ENCODE data around the gene PPP3CA.
"Not testable (repeated sequence)": the region's sequence is repeated elsewhere in the genome, so short reads cannot be mapped to it uniquely, and the experiment has no call there.

The PPP3CA gene

GRCh38 chr4:101098666-101099400, 248.5 kb downstream of the PPP3CA start:
- no peak for DNase-seq (ENCODE audit: low read depth)

DNA sequence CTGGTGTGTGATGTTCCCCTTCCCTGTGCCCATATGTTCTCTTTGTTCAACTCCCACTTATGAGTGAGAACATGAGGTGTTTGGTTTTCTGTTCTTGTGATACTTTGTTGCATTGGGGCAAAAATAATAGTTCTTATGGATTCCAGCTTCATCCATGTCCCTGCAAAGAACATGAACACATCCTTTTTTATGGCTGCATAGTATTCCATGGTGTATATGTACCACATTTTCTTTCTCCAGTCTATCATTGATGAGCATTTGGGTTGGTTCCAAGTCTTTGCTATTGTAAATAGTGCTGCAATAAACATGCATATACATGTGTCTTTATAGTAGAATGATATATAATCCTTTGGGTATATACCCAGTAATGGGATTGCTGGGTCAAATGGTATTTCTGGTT, 254.7 kb downstream of the PPP3CA start:
- DNase-seq (ENCODE audit: low read depth), result not testable (repeated sequence)

DNA sequence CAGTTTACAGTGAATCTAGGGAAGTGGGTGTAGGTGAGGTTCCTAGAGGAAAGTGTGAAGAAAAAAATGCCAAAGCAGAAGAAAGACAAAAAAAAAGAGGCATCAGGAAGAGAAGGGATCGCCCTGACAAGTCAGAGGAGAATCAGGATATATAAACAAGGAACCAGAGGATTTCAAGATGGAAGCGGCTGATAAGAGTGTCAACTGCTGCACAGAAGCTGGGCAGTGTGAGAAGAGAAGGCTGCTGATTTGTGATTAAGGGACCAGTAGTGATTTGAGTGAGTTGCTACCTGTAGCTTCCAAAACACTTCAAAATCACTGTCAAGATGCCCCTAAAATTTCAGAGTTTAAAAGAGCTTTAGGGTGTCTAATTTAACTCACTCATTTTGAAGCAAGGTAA, 258.2 kb downstream of the PPP3CA start:
- no peak for DNase-seq (ENCODE audit: low read depth)

GRCh38 chr4:101086801-101087586, 260.3 kb downstream of the PPP3CA start:
- no peak for DNase-seq (ENCODE audit: low read depth)

DNA sequence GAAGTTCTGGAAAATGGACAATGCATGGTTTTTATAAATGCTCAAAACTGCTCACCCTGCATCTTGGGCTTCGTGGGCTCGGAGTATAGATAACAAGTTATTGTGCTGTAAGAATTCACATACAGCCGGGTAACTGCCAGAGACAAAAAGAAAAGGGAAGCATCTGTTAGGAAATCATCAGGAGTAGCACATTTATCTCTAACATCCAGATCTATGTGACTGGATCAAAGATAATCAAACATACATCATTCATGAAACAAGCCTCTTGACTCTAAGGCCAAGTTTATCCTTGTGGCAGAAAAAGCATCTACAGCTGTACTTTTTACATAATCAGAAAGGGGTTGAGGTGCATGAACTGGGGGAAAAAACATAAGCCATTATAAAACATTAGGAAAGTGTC, 264.2 kb downstream of the PPP3CA start:
- no peak for DNase-seq (ENCODE audit: low read depth)

GRCh38 chr4:101081695-101082369, 265.5 kb downstream of the PPP3CA start:
- no peak for DNase-seq (ENCODE audit: low read depth)

GRCh38 chr4:101081166-101081565, 266.2 kb downstream of the PPP3CA start:
- no peak for DNase-seq (ENCODE audit: low read depth)

DNA sequence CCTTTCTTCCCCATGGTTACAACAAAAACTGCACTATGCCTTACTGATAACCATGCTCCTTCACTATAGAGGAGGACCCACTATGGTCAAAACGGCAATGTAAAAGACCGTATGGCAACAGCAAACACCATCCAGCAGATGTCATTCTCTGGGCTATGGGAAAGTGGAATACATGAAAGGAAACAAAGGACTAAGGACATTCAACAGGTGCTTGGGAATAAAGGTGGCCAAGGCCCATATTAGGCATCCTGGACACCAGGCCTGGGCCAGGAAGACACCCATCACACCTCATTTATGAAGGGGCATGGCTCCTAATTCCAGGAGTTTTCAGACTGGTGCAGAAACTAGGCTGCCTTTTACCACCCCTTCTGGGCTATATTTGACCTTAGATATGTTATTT, 268.4 kb downstream of the PPP3CA start:
- DNase-seq (ENCODE audit: low read depth), result no peak

- no peak for DNase-seq (ENCODE audit: low read depth)
Measured at GRCh38 chr4:101076032-101076431, 271.3 kb downstream of the PPP3CA start.

DNA sequence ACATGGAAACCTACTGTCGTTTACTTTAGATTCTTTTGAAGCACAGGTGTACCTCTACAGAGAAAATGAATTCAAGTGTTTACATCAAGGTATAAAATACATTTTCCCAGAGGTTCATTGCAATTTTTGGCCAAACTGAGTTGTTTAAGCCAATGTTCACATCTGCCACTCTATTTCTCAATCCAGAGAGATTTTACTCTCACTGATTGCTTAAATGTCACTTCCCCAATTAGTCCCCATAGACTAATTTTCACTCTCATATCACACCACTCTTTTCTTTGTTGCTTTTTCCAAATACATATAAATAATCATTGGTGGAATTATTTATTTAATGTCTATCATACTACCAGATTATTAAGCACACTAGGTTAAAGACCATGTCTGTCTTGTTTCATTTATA, 271.8 kb downstream of the PPP3CA start:
- DNase-seq (ENCODE audit: low read depth), result no peak

DNA sequence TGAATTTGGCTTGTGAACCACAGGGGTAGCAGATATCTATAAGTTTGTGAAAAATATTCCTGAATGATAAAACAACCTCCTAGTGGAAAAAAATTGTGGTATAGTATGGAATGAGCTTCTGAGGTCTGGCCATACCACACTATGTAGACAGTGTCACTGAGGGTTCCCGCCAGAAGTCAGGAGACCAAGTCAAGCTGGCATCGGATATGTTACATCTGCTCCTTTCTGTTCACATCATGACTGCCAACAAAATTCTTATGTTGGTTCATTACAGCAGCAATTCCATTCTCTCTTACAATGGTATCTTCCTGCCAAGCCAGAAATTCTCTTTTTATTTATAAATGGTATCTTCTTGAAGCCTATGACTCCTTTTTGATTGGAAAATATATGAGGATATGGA, 273.0 kb downstream of the PPP3CA start:
- DNase-seq (ENCODE audit: low read depth), result no peak

DNA sequence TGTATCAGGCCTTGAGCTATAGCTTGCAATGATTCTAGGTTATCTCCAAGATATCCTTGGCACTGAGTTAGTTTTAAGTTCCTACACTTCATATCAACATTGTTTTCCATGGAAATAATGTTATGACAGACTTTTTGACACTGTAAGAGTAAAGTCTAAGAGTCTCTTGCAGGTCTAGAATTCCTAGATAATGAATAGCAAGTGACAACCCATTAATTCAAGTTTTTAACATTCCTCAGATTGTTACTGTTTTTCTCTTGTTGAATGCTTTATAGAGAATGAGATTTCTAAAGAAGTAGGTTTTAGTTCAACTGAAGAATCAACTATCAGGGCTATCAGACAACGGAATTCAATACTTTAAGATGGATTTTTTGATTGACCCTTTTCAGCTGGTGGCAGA, 276.1 kb downstream of the PPP3CA start:
- no peak for DNase-seq (ENCODE audit: low read depth)

GRCh38 chr4:101068115-101068514, 279.2 kb downstream of the PPP3CA start:
- DNase-seq (ENCODE audit: low read depth), result no peak

GRCh38 chr4:101067383-101067782, 279.9 kb downstream of the PPP3CA start:
- DNase-seq (ENCODE audit: low read depth), result no peak

- no peak for DNase-seq (ENCODE audit: low read depth)
Measured at GRCh38 chr4:101066626-101067170, 280.6 kb downstream of the PPP3CA start.

- DNase-seq (ENCODE audit: low read depth), result no peak
Measured at GRCh38 chr4:101065935-101066485, 281.3 kb downstream of the PPP3CA start.

DNA sequence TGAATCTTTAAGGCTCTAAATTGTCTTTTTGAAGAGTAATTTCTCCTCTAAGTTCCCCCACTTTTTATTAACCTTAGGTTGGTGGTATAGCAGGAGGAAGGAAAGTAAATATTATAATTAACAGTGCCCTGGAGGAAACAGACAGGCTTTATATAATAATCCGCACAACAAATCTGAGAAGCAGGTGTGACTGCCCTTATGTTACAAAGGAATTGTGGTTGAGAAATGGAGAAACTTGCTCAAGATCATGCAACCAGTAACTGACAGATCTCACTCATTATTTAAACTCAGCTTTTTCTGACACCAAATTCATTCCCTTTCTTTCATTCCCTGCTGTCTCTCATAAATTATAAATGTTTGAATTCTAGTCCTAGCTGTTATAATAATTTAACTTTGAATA, 282.0 kb downstream of the PPP3CA start:
- DNase-seq (ENCODE audit: low read depth), result no peak

DNA sequence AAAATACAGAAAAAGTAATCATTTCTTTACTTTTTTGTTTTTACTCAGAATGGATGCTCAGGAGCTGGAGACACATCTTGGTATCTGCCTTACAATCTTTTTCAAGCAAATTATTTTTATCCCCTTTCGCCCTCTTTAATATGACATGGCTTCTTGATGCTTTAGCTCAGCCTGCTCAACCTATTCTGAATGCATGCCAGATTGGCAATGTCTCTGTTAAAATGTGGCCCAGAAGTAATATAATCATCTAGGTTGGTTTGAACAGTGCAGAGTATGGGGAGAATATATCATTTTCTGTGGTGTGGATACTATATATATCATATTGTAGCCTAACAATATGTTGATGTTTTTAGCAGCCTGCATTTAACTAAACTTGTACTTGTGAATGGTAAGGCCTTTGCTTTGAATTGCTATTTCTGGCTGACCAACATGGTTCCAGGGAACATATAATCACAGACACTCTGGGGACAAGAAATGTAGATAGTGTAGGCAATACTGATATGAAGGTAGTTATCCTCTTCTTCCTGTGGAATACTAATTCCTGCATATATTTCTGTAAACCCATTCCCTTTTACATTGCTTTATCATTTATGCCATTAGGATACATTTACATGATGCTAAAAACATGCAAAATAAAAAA, 282.7 kb downstream of the PPP3CA start:
- no peak for DNase-seq (ENCODE audit: low read depth)

- DNase-seq (ENCODE audit: low read depth), result no peak
Measured at GRCh38 chr4:101055392-101055791, 291.9 kb downstream of the PPP3CA start.

GRCh38 chr4:101050837-101051205, 296.5 kb downstream of the PPP3CA start:
- no peak for DNase-seq (ENCODE audit: low read depth)

DNA sequence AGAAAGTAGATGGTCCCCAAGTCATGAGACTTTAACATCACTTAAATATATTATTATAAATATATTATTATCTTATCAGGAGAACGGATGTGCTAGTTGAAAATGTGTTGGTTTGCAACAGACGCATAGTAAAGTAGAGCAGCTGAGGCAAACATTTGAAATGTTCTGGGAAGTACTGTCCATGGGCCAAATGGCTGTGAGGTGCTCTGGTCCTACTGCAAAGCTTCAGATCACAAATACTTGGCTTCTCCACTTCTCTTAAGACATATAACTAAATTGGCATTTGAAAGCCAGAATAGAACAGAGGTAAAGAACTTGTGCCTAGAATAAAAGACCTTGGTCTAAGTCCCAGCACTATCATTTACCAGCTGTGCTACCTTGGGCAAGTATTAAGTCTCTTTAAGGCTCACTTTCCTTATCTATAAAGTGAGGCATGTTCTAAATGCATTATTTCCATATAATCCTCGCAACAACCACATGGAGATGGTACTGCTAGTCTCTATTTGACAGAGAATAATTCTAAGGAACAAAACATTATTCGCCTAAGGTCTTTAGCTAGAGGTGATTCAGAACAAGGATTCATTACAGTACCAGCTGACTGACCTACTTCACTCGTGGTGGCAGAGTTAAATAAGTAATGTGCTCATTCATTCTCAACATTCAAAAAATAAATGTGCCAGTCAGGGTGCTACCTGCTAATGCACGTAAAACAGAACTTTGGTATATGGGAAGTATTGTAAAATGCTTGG, 297.1 kb downstream of the PPP3CA start:
- no peak for DNase-seq (ENCODE audit: low read depth)

All from stimulated activated CD8-positive, alpha-beta memory T cell treated with anti-CD3 and anti-CD28 coated beads, Interleukin-15, amount 100 ng/mL, for 1 hour (primary cell).